GM12892 (cell line): ENCODE results near the gene DUSP3.

ENCODE experiments used
- POLR2A ChIP-seq: IDR thresholded peaks from 2 replicates; pipeline ENCODE4 v1.6.1; 2011; ENCODE audit warnings: low read depth, low read length, control low read depth
- POLR2AphosphoS5 ChIP-seq: IDR thresholded peaks from 2 replicates; pipeline ENCODE4 v1.6.1; 2011; ENCODE audit warnings: low read depth, low read length, control low read depth

DNA sequence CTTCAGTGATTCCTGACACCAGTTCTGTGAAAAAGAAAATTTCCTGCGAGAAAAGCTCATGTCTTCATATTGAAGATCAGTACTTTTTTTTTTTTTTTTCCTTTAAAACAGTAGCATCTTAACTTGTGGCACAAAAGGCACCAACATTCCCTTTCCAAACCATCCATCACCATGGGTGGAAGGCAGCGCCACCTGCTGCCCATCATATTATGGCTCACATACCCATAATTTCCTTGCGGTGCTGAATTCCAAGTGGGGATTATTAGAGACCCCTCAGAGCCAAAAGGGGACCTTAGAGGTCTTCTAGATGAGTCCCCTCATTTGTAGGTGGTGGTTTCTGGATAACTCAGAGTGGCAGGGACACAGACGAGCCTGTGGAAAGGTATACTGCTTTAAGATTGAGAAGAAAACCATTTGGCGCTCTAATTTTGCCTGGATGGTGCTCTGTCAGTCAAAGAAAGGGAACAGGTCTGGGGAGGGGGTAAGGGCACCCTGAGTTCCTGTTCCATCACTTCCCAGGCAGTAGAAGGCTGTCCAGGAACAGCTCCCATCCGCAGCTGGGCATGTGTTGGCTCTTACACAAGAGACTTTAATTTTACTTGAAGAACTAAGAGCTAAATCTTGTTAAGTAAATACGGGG is 12.2 kb downstream of the DUSP3 start:
- TF ChIP-seq POLR2AphosphoS5 (no peak), POLR2A (no peak)
